GM12875 (cell line): Measurements from ENCODE around the gene KLK4.

Experiments
- H3K4me3 ChIP-seq: one replicate; pipeline ENCODE4 v1.5.1; 2011; ENCODE audit warnings: low read depth, low read length, control low read depth
- CTCF ChIP-seq: IDR thresholded peaks from 2 replicates; pipeline ENCODE4 v1.5.1; 2011; ENCODE audit warnings: low read depth, mild to moderate bottlenecking, control low read depth, inconsistent platforms, low read length, moderate library complexity, borderline replicate concordance; ENCODE audit not compliant: insufficient read depth

The KLK4 gene

GRCh38 chr19:50870417-50871089 lies 40.6 kb downstream of the KLK4 start:
- no peak overlapping the region for H3K4me3 ChIP-seq
- TF ChIP-seq CTCF, result peak; percentile 12; the same call in 1 of the 2 replicates

- TF ChIP-seq CTCF, result no peak
- H3K4me3 ChIP-seq, result no peak overlapping the region
Observed at GRCh38 chr19:50869479-50869878, 41.7 kb downstream of the KLK4 start.

GRCh38 chr19:50861496-50862286 lies 49.5 kb downstream of the KLK4 start:
- TF ChIP-seq CTCF, result no peak
- no peak overlapping the region for H3K4me3 ChIP-seq

GRCh38 chr19:50861010-50861409 lies 50.2 kb downstream of the KLK4 start:
- no peak overlapping the region for H3K4me3 ChIP-seq
- no peak for TF ChIP-seq CTCF

GRCh38 chr19:50859849-50860248 lies 51.3 kb downstream of the KLK4 start:
- no peak overlapping the region for H3K4me3 ChIP-seq
- no peak for TF ChIP-seq CTCF

GRCh38 chr19:50858886-50859285 lies 52.3 kb downstream of the KLK4 start:
- TF ChIP-seq CTCF, result no peak
- no peak overlapping the region for H3K4me3 ChIP-seq

- TF ChIP-seq CTCF, result no peak
- H3K4me3 ChIP-seq, result no peak overlapping the region
Observed at GRCh38 chr19:50857366-50857765, 53.8 kb downstream of the KLK4 start.
